Stimulated activated CD4-positive, alpha-beta T cell treated with anti-CD3 and anti-CD28 coated beads, Interleukin-12 subunit alpha, Interleukin-12 subunit beta, amount 100 ng/mL, for 48 hours (primary cell): ENCODE results near the gene C12orf60.

ENCODE experiments used
- DNase-seq, 3 donors: peaks; one replicate each; pipeline ENCODE4 v3.0.0-alpha.2; 2020; ENCODE audit warnings: low read depth in 2 of 3, low spot score in 1 of 3

C12orf60 gene

GRCh38 chr12:14871886-14872285, 68.4 kb downstream of the C12orf60 start:
- no peak for DNase-seq

- DNase-seq = no peak
Measured at GRCh38 chr12:14873440-14874185, 70.1 kb downstream of the C12orf60 start.
